ENCODE data around the gene SIGLEC14.

SIGLEC14 gene

DNA sequence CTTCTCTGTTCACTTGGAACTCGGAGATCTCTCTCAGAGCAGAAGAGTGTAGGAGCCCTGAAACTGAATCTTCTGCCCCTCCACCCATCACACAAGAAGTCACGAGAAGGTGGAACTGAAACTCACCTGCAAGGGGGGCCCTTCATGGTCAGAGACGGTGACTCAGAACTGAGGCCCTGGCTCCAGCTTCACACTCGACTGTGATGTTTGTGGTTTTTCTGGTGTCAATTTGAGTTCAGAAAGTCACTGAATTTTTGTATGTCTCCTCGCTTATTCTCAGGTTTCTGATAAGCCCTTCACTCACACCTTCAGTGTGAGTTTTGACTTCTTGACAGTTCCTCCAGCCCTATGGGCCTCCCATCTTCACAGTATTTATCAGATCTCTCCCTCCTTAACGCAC, 39.5 kb downstream of the SIGLEC14 start:
- Histone ChIP-seq H3K9ac (ENCODE audit: low read depth, low read length) (no peak overlapping the region), H3K27me3 (ENCODE audit: insufficient read depth, low read length) (no peaks in the 10 kb centered on the region; the same call in 1 of the 2 replicates), H3K36me3 (ENCODE audit: insufficient read depth, low read depth, low read length) (no peaks in the 10 kb centered on the region), H3K9me3 (ENCODE audit: insufficient read depth, low read depth, low read length) (peaks cover 49% of the 10 kb centered on the region), H3K4me3 (ENCODE audit: low read length) (no peak overlapping the region), H3K27ac (ENCODE audit: low read length) (no peak overlapping the region), H3K4me1 (ENCODE audit: insufficient read depth, low read length) (no peaks in the 10 kb centered on the region)

DNA sequence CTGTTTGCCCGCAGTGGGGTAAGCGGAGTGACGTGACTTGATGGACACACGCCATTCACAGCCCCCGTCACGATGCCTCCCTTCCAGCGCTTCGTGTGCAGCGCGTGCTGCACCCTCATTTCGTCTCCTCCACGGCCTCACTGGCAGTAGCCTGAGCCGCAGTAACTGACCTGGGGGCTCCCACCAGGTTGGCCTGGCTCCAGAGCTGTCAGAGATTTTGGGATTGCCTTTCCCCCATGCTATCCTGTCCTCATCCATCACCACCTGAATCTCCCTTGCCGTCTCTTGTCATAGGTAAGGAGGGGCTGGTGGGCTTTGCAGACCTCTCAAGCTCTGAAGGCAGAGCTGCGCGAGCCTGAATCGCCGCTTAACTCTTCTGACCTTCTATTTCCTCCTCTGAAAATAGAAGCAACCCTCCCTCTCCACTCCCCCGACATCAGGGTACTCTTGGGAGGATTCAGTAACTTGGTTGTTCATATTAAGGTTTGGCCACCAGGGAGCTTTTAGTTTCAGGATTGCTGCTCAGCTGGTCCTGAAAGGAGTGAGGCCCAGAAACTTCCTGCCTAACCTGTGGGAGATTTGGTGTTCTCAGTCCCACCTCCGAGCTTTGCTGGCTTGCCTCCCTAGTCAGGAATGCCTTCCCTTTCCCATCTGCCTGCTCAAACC, 44.3 kb downstream of the SIGLEC14 start:
- Histone ChIP-seq H3K27me3 (ENCODE audit: insufficient read depth, low read length) (no peaks in the 10 kb centered on the region), H3K36me3 (ENCODE audit: insufficient read depth, low read depth, low read length) (no peaks in the 10 kb centered on the region), H3K9me3 (ENCODE audit: insufficient read depth, low read depth, low read length) (peaks cover 50% of the 10 kb centered on the region), H3K9ac (ENCODE audit: low read depth, low read length) (no peak overlapping the region), H3K4me1 (ENCODE audit: insufficient read depth, low read length) (no peaks in the 10 kb centered on the region), H3K27ac (ENCODE audit: low read length) (no peak overlapping the region), H3K4me3 (ENCODE audit: low read length) (no peak overlapping the region)

DNA sequence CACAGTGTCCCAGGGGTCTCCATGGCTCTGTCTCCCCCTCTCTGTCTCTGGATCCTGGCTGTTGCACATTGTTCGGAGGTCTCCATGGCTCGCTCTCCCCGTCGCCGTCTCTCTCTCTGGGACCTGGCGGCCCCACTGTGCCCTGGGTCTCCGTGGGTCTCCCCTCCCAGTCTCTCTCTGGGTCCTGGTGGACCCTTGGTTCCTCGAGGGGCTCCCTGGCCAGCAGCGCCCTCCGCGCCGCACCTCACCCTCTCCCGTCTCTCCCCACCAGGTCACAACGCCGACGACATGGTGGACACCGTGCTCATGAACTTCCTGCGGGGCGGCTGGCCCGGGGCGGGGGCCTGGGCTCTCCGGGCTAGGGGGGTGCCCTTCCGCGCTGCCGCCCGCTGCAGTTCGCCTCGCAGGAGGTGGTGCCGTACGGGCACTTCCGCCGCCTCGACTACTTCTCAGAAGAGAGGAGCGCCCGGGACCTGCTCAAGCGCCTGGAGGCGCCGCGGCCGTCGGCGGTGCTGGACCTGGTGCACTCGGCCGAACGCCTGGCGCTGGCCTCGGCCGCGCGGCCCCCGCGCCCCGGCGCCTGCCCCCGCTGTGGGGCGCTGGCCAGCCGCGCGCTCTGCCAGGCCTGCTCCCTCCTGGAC, 45.6 kb downstream of the SIGLEC14 start:
- Histone ChIP-seq H3K36me3 (ENCODE audit: insufficient read depth, low read depth, low read length) (no peaks in the 10 kb centered on the region), H3K27me3 (ENCODE audit: insufficient read depth, low read length) (no peaks in the 10 kb centered on the region), H3K9ac (ENCODE audit: low read depth, low read length) (no peak overlapping the region), H3K4me1 (ENCODE audit: insufficient read depth, low read length) (no peaks in the 10 kb centered on the region), H3K27ac (ENCODE audit: low read length) (no peak overlapping the region), H3K9me3 (ENCODE audit: insufficient read depth, low read depth, low read length) (peaks cover 50% of the 10 kb centered on the region; the same call in 1 of the 2 replicates), H3K4me3 (ENCODE audit: low read length) (no peak overlapping the region)

DNA sequence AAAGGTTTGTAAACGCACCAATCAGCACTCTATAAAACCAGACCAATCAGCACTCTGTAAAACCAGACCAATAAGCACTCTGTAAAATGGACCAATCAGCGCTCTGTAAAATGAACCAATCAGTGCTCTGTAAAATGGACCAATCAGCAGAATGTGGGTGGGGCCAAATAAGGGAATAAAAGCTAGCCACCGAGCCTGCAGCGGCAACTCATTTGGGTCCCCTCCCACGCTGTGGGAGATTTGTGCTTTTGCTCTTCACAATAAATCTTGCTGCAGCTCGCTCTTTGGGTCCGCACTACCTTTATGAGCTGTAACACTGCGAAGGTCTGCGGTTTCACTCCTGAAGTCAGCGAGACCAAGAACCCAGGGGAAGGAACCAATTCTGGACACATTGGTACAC, 47.5 kb downstream of the SIGLEC14 start:
- no peak overlapping the region for H3K9ac ChIP-seq (ENCODE audit: low read depth, low read length)
- no peak overlapping the region for H3K27ac ChIP-seq (ENCODE audit: low read length)
- no peaks in the 10 kb centered on the region for H3K36me3 ChIP-seq (ENCODE audit: insufficient read depth, low read depth, low read length)
- no peak overlapping the region for H3K4me3 ChIP-seq (ENCODE audit: low read length)
- peaks cover 5% of the 10 kb centered on the region; the same call in 1 of the 2 replicates for H3K27me3 ChIP-seq (ENCODE audit: insufficient read depth, low read length)
- peaks cover 34% of the 10 kb centered on the region; the same call in 1 of the 2 replicates for H3K9me3 ChIP-seq (ENCODE audit: insufficient read depth, low read depth, low read length)
- no peaks in the 10 kb centered on the region; the same call in 1 of the 2 replicates for H3K4me1 ChIP-seq (ENCODE audit: insufficient read depth, low read length)

DNA sequence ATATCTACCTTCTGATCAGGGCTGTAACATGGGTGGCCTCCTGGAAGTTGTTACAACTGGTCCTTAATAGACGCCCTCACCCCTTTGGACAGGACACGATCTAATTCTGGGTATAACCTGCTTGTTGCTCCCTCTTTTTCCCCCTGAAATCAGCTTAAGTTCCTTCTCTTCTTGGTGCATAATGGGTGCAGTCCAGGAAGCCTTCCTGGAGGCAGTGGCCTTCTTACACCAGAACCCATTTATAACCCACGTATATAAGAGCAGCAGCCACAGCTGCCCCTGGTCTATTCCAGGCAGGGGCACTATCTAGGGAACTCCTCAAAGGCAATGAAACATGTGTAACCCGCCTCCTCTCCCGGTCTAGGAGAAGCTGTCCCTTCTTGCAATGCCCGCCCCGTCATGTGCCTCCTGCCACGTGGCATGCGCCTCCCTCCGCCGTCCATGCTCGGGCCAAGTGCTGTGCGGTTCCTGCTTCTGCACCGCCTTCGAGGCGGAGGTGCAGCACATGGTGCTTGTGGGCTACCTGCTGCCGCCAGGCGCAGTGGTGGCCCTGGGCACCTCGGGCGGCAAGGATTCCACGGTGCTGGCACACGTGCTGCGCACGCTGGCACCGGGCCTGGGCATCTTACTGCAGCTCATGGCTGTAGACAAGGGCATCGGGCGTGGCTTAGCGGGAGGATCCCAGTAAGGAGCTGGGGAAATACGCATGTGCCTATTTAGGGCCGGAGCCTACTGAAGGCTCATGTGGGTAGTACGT, 48.3 kb downstream of the SIGLEC14 start:
- no peak overlapping the region for H3K9ac ChIP-seq (ENCODE audit: low read depth, low read length)
- H3K9me3 ChIP-seq (ENCODE audit: insufficient read depth, low read depth, low read length) = peaks cover 33% of the 10 kb centered on the region; the same call in 1 of the 2 replicates
- no peak overlapping the region for H3K4me3 ChIP-seq (ENCODE audit: low read length)
- H3K36me3 ChIP-seq (ENCODE audit: insufficient read depth, low read depth, low read length) = no peaks in the 10 kb centered on the region
- no peaks in the 10 kb centered on the region; the same call in 1 of the 2 replicates for H3K4me1 ChIP-seq (ENCODE audit: insufficient read depth, low read length)
- H3K27ac ChIP-seq (ENCODE audit: low read length) = no peak overlapping the region
- peaks cover 5% of the 10 kb centered on the region; the same call in 1 of the 2 replicates for H3K27me3 ChIP-seq (ENCODE audit: insufficient read depth, low read length)

DNA sequence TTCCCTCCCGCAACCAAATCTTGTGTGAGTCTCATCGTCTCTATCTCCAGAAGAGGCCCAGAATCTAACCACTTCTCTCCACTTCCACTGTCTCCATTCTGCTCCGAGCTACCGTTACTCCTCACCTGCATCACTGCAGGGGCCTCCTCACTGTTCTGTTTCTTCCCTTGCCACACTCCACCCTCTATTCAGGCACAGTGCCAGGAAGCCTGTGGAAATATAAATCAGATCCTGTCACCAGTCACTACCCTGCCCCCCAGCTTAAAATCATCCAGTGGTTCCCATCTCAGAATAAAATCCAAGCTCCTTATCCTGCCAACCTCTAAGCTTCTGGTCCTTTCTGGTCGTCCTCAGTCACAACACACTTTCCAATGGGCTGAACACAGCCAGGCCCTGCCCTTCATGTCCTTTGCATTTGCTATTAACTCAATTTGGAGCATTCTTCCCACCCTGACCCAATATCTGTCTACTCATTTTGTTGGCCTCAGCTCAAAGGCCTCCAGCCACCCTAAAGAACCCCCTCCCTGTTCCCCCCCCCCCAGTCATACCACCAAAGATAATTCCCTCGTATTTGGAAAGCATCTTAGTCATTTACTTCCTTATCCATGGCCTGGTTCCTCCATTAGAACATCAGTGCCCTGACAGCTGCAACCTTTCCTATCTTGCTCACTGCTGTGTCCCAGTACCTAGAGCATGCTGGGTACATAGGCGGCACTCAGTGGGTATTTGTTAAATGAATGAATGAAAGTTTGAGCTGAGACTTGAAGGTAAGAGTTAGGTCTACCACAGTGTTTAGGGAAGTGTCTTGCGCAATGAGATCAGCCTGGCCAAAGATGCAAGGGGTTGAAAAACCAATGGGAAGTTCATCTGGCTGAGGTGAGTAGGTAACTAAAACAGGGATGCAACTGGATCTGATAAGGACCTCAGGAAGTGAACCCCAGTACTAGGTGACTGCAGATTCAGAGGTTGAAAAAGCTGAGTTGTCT, 51.1 kb downstream of the SIGLEC14 start:
- peaks cover 22% of the 10 kb centered on the region; the same call in 1 of the 2 replicates for H3K9me3 ChIP-seq (ENCODE audit: insufficient read depth, low read depth, low read length)
- peak overlapping the region; percentile 97 for H3K4me3 ChIP-seq (ENCODE audit: low read length)
- no peaks in the 10 kb centered on the region for H3K36me3 ChIP-seq (ENCODE audit: insufficient read depth, low read depth, low read length)
- H3K27me3 ChIP-seq (ENCODE audit: insufficient read depth, low read length) = peaks cover 5% of the 10 kb centered on the region; the same call in 1 of the 2 replicates
- no peak overlapping the region for H3K9ac ChIP-seq (ENCODE audit: low read depth, low read length)
- no peak overlapping the region for H3K27ac ChIP-seq (ENCODE audit: low read length)
- H3K4me1 ChIP-seq (ENCODE audit: insufficient read depth, low read length) = no peaks in the 10 kb centered on the region; the same call in 1 of the 2 replicates

DNA sequence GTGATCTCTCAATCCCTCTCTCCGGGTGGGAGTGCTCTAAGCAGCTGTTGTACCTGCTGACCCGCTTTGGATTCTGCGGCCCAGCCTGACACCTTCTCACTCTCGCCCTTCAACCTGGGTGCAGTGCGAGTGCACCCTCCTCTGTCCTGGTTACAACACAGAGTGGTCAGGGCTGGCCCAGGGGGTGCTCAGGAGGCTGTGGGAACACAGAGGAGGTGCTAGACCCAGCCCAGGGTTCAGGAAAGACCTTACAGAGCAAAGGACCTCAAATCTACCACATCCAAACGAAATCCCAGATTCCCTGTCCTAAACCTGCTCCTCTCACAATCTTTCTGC, 51.9 kb downstream of the SIGLEC14 start:
- peak overlapping the region; percentile 97 for H3K4me3 ChIP-seq (ENCODE audit: low read length)
- no peaks in the 10 kb centered on the region for H3K36me3 ChIP-seq (ENCODE audit: insufficient read depth, low read depth, low read length)
- H3K9me3 ChIP-seq (ENCODE audit: insufficient read depth, low read depth, low read length) = peaks cover 18% of the 10 kb centered on the region; the same call in 1 of the 2 replicates
- H3K27ac ChIP-seq (ENCODE audit: low read length) = no peak overlapping the region
- peak overlapping the region; percentile 55; the same call in 1 of the 2 replicates for H3K9ac ChIP-seq (ENCODE audit: low read depth, low read length)
- H3K27me3 ChIP-seq (ENCODE audit: insufficient read depth, low read length) = peaks cover 5% of the 10 kb centered on the region; the same call in 1 of the 2 replicates
- no peaks in the 10 kb centered on the region; the same call in 1 of the 2 replicates for H3K4me1 ChIP-seq (ENCODE audit: insufficient read depth, low read length)

DNA sequence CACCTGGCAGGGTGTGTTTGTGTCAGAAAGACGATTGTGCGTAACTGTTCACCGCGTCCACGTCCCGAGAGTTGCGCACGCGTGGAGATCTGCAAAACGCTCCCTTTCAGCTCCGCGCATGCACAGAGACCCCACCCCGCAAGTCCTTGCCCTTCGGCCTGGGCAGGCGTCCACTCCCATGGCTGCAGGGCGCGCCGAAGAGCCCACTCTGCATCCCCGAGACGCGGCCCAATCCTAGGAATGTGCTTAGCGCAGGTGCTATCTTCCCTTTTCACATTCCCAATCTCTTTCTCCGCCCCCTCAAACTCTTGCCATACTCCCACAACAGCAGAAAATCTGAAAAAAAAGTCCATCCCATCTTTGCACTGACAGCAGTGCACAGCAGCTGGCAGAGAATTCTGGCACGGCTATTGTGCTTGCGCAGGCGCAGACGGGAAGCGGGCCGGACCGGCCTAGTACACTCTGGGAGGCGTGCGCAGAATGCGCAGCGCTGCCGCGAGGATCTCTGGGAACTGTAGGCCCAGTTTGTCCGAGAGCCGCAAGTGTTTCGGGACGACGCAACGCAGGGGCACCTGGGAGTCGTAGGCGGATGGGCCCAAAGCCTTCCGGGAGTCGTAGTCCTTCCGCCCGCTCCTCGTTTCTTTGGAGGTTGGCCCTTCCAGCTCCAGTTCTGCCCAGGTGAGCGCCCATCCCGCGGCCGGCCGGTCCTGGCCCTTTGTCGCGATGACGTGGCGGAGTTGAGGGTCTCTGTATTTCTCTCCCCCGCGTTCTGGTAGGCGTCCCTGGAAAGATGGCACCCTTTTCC, 52.5 kb downstream of the SIGLEC14 start:
- Histone ChIP-seq H3K27me3 (ENCODE audit: insufficient read depth, low read length) (peaks cover 5% of the 10 kb centered on the region; the same call in 1 of the 2 replicates), H3K27ac (ENCODE audit: low read length) (peak overlapping the region; percentile 29), H3K36me3 (ENCODE audit: insufficient read depth, low read depth, low read length) (no peaks in the 10 kb centered on the region), H3K9ac (ENCODE audit: low read depth, low read length) (peak overlapping the region; percentile 79), H3K4me3 (ENCODE audit: low read length) (peak overlapping the region; percentile 97), H3K4me1 (ENCODE audit: insufficient read depth, low read length) (no peaks in the 10 kb centered on the region; the same call in 1 of the 2 replicates), H3K9me3 (ENCODE audit: insufficient read depth, low read depth, low read length) (peaks cover 18% of the 10 kb centered on the region; the same call in 1 of the 2 replicates)

DNA sequence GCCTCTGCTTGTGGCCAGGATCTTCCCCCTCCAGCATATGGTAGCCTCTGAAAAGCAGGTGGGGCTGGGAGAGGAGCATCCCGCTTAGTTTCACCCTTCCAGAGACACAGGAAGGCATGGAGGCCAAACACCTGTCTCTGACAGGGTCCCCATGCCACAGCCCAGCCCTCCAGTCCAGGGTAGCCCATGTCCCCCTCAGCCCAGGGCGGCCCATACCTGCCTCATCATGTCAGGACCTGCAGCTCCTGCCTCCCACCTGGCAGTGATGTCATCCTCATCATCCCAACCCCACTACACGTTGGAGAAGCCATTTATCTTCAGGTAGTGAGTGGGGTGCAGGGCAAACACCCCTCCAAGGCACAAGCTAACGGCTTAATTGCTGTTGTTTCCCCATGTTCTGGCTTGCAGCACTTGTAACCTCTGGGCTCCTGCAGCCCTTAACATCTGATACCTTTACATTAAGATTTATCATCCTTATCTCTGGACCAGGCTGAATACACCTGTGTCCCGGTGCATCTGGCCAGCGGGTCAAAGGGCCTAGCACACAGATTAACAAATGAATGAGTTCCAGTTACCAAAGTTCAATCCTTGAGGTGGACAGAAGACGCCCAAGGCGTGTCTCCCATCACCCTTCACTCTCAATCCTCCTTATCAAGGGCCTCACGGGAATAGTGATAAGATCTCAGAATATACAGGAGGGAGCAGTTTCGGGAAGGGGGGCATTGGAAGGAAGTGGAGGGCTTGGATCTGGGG, 53.3 kb downstream of the SIGLEC14 start:
- H3K9me3 ChIP-seq (ENCODE audit: insufficient read depth, low read depth, low read length) = peaks cover 15% of the 10 kb centered on the region
- no peak overlapping the region for H3K27ac ChIP-seq (ENCODE audit: low read length)
- peak overlapping the region; percentile 97 for H3K4me3 ChIP-seq (ENCODE audit: low read length)

More for the DNA sequence above, 53.3 kb downstream of the SIGLEC14 start:
- Histone ChIP-seq H3K9ac (ENCODE audit: low read depth, low read length) (peak overlapping the region; percentile 79; the same call in 1 of the 2 replicates), H3K27me3 (ENCODE audit: insufficient read depth, low read length) (peaks cover 5% of the 10 kb centered on the region; the same call in 1 of the 2 replicates), H3K4me1 (ENCODE audit: insufficient read depth, low read length) (no peaks in the 10 kb centered on the region; the same call in 1 of the 2 replicates), H3K36me3 (ENCODE audit: insufficient read depth, low read depth, low read length) (no peaks in the 10 kb centered on the region; the same call in 1 of the 2 replicates)
